ENCODE data around the gene CYB561D2. TPM values are rescaled to one million over a fixed set of nuclear protein-coding genes. Genes with fewer than 3 reads are reported as not detected.

CYB561D2 gene, protein sequence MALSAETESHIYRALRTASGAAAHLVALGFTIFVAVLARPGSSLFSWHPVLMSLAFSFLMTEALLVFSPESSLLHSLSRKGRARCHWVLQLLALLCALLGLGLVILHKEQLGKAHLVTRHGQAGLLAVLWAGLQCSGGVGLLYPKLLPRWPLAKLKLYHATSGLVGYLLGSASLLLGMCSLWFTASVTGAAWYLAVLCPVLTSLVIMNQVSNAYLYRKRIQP
- total RNA-seq = 36.1 and 39.5 TPM in 2 replicates
- 29.9 TPM for total RNA-seq (2013)
- 58.6 and 78.9 TPM in 2 replicates for polyA plus RNA-seq
- polyA minus RNA-seq = 45.1 and 46.0 TPM in 2 replicates

- H4K20me1 ChIP-seq (ENCODE audit: control insufficient read depth, insufficient read depth, low read length, poor library complexity, severe bottlenecking) = peaks cover 62% of the 10 kb centered on the region
- ChIA-PET CTCF (interaction anchor here (0.7 to 5.3 kb wide), 14 partner anchors 10 to 302 kb away, joined by 3 to 104 read pairs (median 3); partner anchors contain the start of genes HEMK1, HYAL3, NAA80 and RASSF1), POLR2A (interaction anchor here (0.6 to 7.4 kb wide), 9 partner anchors 9 to 997 kb away, joined by 4 to 96 read pairs (median 9); partner anchors contain the start of genes C3orf18, HEMK1, HYAL3 and NAA80)
- Mint-ChIP-seq H3K27me3 (no peaks in the 10 kb centered on the region), H3K4me1 (peaks cover 52% of the 10 kb centered on the region), H3K9me3 (ENCODE audit: insufficient read depth) (no peaks in the 10 kb centered on the region), H3K4me3 (peak within 1 kb of the TSS; percentile 99), H3K27ac (peak within 1 kb of the TSS; percentile 100)
- peak within 1 kb of the TSS; percentile 71 to 98 (median 91) for H3K4me3 ChIP-seq (ENCODE audit: control extremely low read depth in 1 of 5, extremely low read depth in 1 of 5, insufficient read depth in 1 of 5, low read depth in 2 of 5, low read length in 4 of 5)
- intact Hi-C loops (cut with micrococcal nuclease) = loop anchor here (1.0 to 2.0 kb wide), 5 partner anchors 9 to 58 kb away; partner anchors contain the start of genes IFRD2, TMEM115 and TUSC2
- H3K9me3 ChIP-seq (ENCODE audit: control extremely low read depth in 1 of 3, control insufficient read depth in 2 of 3, insufficient read depth in 1 of 3, low read length in 2 of 3) = no peaks in the 10 kb centered on the region
- H3K4me1 ChIP-seq (ENCODE audit: control insufficient read depth in 2 of 2, insufficient read depth in 2 of 2, low read length in 2 of 2) = peaks cover 25 to 41% of the 10 kb centered on the region in 2 donors
- peaks cover 67% of the 10 kb centered on the region for H3K79me2 ChIP-seq (ENCODE audit: control insufficient read depth, insufficient read depth, low read length)
- TF ChIP-seq EZH2 (IDR thresholded peaks at IDR 0.05; ENCODE audit: borderline replicate concordance, insufficient read depth, low read depth, low read length, poor library complexity, severe bottlenecking) = no peak
- TF ChIP-seq CTCF (IDR thresholded peaks at IDR 0.05) = no peak
- H2AFZ ChIP-seq (ENCODE audit: insufficient read depth, low read depth, low read length, poor library complexity, severe bottlenecking) = peak within 1 kb of the TSS; percentile 94
- H3K27me3 ChIP-seq (replicated peaks in 1 of 4; ENCODE audit: control extremely low read depth in 1 of 4, control insufficient read depth in 3 of 4, insufficient read depth in 4 of 4, low read length in 3 of 4) = no peaks in the 10 kb centered on the region
- ATAC-seq (ENCODE audit: low read depth) (peak; percentile 87), DNase-seq (peak; percentile 98)
- peaks cover 1 to 53% of the 10 kb centered on the region in 2 experiments for H3K36me3 ChIP-seq (replicated peaks in 1 of 2; ENCODE audit: control extremely low read depth in 1 of 2, control insufficient read depth in 1 of 2, extremely low read depth in 1 of 2, insufficient read depth in 2 of 2, low read length in 1 of 2)
- under 1% methylated on average over 64 of the region's 64 CpGs for WGBS (ENCODE audit: insufficient coverage)
- H3K27ac ChIP-seq (ENCODE audit: low read length in 2 of 2) = peak within 1 kb of the TSS; percentile 85 to 93
- peak within 1 kb of the TSS; percentile 99 for H3K4me2 ChIP-seq (replicated peaks; ENCODE audit: low read depth, low read length, poor library complexity, severe bottlenecking)
- H3K9ac ChIP-seq (ENCODE audit: low read length) = peak within 1 kb of the TSS; percentile 99
These were observed at the start of gene CYB561D2, which contains the start of gene NPRL2 for GRCh38 chr3:50350527-50351322. Gene CYB561D2, plus strand, starts transcription at chr3:50350862. Its CDS starts 572 bp downstream, at chr3:50351434. Gene NPRL2, minus strand, starts transcription at chr3:50350775. Its CDS starts 123 bp downstream, at chr3:50350652.

Measured in B cell (primary cell).